DND-41 (cell line): ENCODE data around the gene SLC39A11.

Experiments
- ATAC-seq: fragments of 200-7000 bp; cut with Tn5 transposase; 3 replicates; pipeline ENCODE4 v1.9.1; 2021; ENCODE audit warnings: low read depth; ENCODE audit not compliant: insufficient read depth
- DNase-seq: peaks from one replicate; pipeline ENCODE4 v3.0.0-alpha.2; 2020
- H2AFZ ChIP-seq: 2 replicates; pipeline ENCODE4 v1.6.0; 2012; ENCODE audit warnings: low read depth, low read length
- H3K27ac ChIP-seq: 2 replicates; pipeline ENCODE4 v1.5.1; 2012; ENCODE audit warnings: low read length, inconsistent platforms
- H3K27me3 ChIP-seq: fragments of 200-600 bp; sonication (generic); 2 replicates; pipeline ENCODE4 v1.6.0; 2012; ENCODE audit warnings: low read length, mild to moderate bottlenecking, inconsistent platforms; ENCODE audit not compliant: insufficient read depth, poor library complexity
- H3K36me3 ChIP-seq: 2 replicates; pipeline ENCODE4 v1.5.1; 2012; ENCODE audit warnings: low read length, inconsistent platforms; ENCODE audit not compliant: insufficient read depth
- H3K4me1 ChIP-seq: 2 replicates; pipeline ENCODE4 v1.5.1; 2012; ENCODE audit warnings: mild to moderate bottlenecking, low read length; ENCODE audit not compliant: insufficient read depth
- H3K4me2 ChIP-seq: 2 replicates; pipeline ENCODE4 v1.6.0; 2012; ENCODE audit warnings: mild to moderate bottlenecking, moderate library complexity, low read length, inconsistent platforms; ENCODE audit not compliant: insufficient read depth
- H3K4me3 ChIP-seq, 2 experiments: fragments of 200-600 bp in 1 of 2; shearing (Covaris generic) in 1 of 2; 2 replicates each; pipeline ENCODE4 v1.5.1; 2012 to 2016; ENCODE audit warnings: inconsistent platforms in 2 of 2, low read length in 2 of 2, mild to moderate bottlenecking in 2 of 2, low read depth in 1 of 2, moderate library complexity in 1 of 2
- H3K79me2 ChIP-seq: 2 replicates; pipeline ENCODE4 v1.6.0; 2012; ENCODE audit warnings: low read length, inconsistent platforms; ENCODE audit not compliant: insufficient read depth
- H3K9ac ChIP-seq: 2 replicates; pipeline ENCODE4 v1.6.0; 2012; ENCODE audit warnings: low read depth, mild to moderate bottlenecking, inconsistent platforms, low read length, moderate library complexity
- H3K9me3 ChIP-seq: 2 replicates; pipeline ENCODE4 v1.5.1; 2012; ENCODE audit warnings: low read length, moderate library complexity, mild to moderate bottlenecking, inconsistent platforms; ENCODE audit not compliant: insufficient read depth, severe bottlenecking
- H4K20me1 ChIP-seq: 2 replicates; pipeline ENCODE4 v1.6.0; 2012; ENCODE audit warnings: low read length; ENCODE audit not compliant: insufficient read depth
- EZH2 ChIP-seq: IDR thresholded peaks from 3 replicates; pipeline ENCODE4 v1.6.1; 2012; ENCODE audit warnings: borderline replicate concordance, low read depth, mild to moderate bottlenecking, moderate library complexity, low read length, inconsistent platforms; ENCODE audit not compliant: severe bottlenecking
- TF ChIP-seq, protein P1 (sequence below): IDR thresholded peaks from 2 replicates; pipeline ENCODE4 v1.5.1; 2012; ENCODE audit warnings: borderline replicate concordance, low read length, moderate library complexity, mild to moderate bottlenecking; ENCODE audit not compliant: poor library complexity, severe bottlenecking; ENCODE audit errors: extremely low read depth

The SLC39A11 gene

DNA sequence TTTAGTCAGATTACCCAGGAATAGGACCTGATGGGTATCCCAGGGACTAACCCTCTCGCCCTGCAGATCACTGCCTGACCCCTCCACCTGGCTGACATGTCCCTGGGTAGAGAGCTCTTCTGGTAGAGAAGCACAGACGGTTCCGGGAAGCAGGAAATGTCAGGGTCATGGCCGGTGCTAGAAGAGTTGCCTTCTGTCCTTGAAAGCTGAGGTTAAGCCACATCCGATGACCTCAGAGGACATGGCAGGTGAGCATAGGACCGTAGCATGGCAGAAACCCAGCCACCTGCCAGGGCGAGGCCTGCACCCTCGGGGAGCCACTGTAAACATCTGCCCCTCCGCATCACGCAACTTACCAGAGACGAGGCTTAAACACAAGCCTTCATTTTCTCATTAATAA lies 488.0 kb downstream of the SLC39A11 start:
- Histone ChIP-seq H3K4me2 (no peak overlapping the region), H2AFZ (no peak overlapping the region), H3K79me2 (no peaks in the 10 kb centered on the region), H3K36me3 (no peaks in the 10 kb centered on the region), H3K27me3 (no peaks in the 10 kb centered on the region), H3K9me3 (no peaks in the 10 kb centered on the region), H4K20me1 (no peaks in the 10 kb centered on the region), H3K27ac (no peak overlapping the region), H3K4me1 (no peaks in the 10 kb centered on the region), H3K4me3 (no peak overlapping the region), H3K9ac (no peak overlapping the region)
- DNase-seq (no peak), ATAC-seq (no peak)
- TF ChIP-seq, protein P1, sequence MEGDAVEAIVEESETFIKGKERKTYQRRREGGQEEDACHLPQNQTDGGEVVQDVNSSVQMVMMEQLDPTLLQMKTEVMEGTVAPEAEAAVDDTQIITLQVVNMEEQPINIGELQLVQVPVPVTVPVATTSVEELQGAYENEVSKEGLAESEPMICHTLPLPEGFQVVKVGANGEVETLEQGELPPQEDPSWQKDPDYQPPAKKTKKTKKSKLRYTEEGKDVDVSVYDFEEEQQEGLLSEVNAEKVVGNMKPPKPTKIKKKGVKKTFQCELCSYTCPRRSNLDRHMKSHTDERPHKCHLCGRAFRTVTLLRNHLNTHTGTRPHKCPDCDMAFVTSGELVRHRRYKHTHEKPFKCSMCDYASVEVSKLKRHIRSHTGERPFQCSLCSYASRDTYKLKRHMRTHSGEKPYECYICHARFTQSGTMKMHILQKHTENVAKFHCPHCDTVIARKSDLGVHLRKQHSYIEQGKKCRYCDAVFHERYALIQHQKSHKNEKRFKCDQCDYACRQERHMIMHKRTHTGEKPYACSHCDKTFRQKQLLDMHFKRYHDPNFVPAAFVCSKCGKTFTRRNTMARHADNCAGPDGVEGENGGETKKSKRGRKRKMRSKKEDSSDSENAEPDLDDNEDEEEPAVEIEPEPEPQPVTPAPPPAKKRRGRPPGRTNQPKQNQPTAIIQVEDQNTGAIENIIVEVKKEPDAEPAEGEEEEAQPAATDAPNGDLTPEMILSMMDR, result no peak
- TF ChIP-seq EZH2, result no peak

DNA sequence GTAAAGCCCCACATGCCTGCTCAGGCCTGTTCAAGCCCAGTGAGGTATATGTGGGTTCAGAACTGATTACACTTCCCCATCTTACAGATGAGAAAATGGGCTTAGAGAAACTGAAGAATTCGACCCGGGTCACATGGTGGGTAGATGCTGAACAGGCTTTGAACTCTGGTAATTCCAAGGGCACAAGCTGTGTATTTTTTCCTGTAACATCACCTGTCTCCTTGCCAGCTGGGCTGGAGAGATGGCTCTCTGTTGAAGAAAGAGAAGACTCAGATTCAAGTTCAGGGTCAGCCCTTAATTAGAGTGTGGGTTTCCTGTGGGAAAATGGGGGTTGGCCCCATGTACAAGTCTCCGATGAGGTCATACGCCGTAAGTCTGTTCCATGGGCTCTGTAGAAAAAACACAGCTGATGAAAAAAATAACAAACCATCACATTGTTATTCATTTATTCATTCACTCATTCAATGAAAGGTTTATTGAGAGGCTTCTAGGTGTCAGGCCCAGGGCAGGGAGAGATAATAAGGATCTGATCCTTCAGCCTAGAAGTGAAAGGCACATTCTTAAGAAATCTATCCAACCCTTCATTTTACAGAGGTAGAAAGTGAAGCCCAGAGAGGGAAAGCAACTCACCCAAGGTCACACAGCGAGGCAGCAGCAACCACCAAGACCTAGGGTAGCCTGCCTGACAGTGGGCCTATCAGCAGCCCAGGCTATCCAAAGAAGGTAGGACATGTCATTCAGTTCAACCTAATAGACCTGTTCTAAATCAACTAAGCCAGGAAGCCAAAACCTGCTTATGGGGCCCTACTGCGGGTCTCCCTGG lies 488.9 kb downstream of the SLC39A11 start:
- no peak overlapping the region for H3K27ac ChIP-seq
- DNase-seq (no peak), ATAC-seq (no peak)
- no peaks in the 10 kb centered on the region for H3K79me2 ChIP-seq
- H3K9ac ChIP-seq, result no peak overlapping the region
- no peaks in the 10 kb centered on the region for H3K4me1 ChIP-seq
- no peak overlapping the region for H3K4me3 ChIP-seq
- no peak overlapping the region for H2AFZ ChIP-seq
- no peak for TF ChIP-seq EZH2
- TF ChIP-seq, protein P1, result no peak
- no peaks in the 10 kb centered on the region for H4K20me1 ChIP-seq
- no peak overlapping the region for H3K4me2 ChIP-seq
- no peaks in the 10 kb centered on the region for H3K9me3 ChIP-seq
- no peaks in the 10 kb centered on the region for H3K27me3 ChIP-seq
- H3K36me3 ChIP-seq, result no peaks in the 10 kb centered on the region

DNA sequence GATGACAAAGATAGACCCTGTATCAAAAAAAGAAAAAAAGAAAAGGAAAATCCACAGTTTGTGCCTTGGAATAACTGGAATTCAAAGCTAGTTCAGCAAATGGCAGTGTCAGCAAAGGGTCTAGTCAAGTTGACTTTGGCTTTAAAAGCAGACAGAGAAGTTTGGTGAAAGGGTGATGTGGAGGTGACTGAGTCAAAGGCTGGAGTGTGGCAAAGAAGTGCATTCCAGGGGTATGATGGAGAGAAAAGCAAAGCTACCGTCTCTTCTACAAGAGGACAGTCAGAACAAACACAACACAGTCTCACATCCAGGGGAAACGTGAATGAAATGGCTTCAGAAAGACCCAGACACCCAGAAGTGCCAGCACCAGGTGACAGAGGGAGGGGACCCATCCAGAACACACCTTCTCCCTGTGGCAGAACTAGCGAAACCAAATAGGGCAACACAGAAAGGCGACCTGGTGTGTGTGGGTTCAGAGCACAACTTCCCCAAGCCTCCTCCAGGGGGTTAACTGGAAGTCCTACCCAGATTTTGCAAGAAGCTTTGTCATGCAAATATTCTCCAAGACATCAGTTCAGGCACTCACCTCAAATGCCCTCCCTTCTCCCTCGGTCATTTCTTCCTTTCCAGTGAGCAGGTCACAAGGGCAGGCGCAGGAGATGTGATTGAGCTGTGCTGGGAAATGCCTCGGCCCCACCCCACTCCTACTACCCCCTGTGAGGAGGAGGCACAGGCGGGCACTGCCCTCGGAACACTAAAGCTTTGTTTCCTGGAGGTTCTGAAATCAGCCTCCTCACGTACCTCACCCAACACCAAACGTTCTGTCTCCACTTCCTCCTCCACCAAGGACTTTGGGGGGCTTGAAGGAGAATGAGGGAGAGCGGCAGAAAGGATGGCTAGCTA lies 489.7 kb downstream of the SLC39A11 start:
- H3K27me3 ChIP-seq, result no peaks in the 10 kb centered on the region
- H3K4me2 ChIP-seq, result no peak overlapping the region
- H3K27ac ChIP-seq, result no peak overlapping the region
- no peaks in the 10 kb centered on the region for H3K4me1 ChIP-seq
- H4K20me1 ChIP-seq, result no peaks in the 10 kb centered on the region
- no peaks in the 10 kb centered on the region for H3K9me3 ChIP-seq
- H3K36me3 ChIP-seq, result no peaks in the 10 kb centered on the region
- no peak for DNase-seq
- no peak overlapping the region for H2AFZ ChIP-seq
- TF ChIP-seq EZH2, result no peak
- TF ChIP-seq, protein P1, result no peak
- no peaks in the 10 kb centered on the region for H3K79me2 ChIP-seq
- H3K4me3 ChIP-seq, result no peak overlapping the region
- no peak for ATAC-seq
- no peak overlapping the region for H3K9ac ChIP-seq
